GM12878 (cell line): Measurements from ENCODE around the gene PHKA1. TPM values are rescaled to one million over a fixed set of nuclear protein-coding genes. Genes with fewer than 3 reads are reported as not detected.

Source experiments
- ATAC-seq: fragments of 200-7000 bp; cut with Tn5 transposase; 3 replicates; pipeline ENCODE4 v1.9.1; 2020; ENCODE audit warnings: mild to moderate bottlenecking, moderate library complexity
- BruUV-seq: library from RNA; stranded (reverse); fragments of 400-500 nt; replicated peaks from 2 replicates; lab custom pipeline; 2021; lab: Mats Ljungman, UMichigan
- CTCF ChIA-PET: fragments of 300-600 bp; sonication (Branson Sonifier 250); formaldehyde crosslinking; extraction: SDS; loops from one replicate; lab custom pipeline; 2021; ENCODE audit warnings: inconsistent platforms; lab: Yijun Ruan, JAX
- POLR2A ChIA-PET: fragments of 350-600 bp; formaldehyde crosslinking; extraction: SDS; loops from one replicate; lab custom pipeline; 2021; ENCODE audit warnings: inconsistent platforms; lab: Charles Lee
- RAD21 ChIA-PET: fragments of 300-600 bp; sonication (Branson Sonifier 250); formaldehyde crosslinking; loops from one replicate; lab custom pipeline; 2023; ENCODE audit warnings: antibody characterized with exemption; ENCODE audit not compliant: unreplicated experiment; lab: Charles Lee
- SMC1A ChIA-PET: fragments of 300-600 bp; sonication (Branson Sonifier 250); formaldehyde crosslinking; loops from one replicate; lab custom pipeline; 2023; ENCODE audit not compliant: unreplicated experiment, uncharacterized antibody; lab: Charles Lee
- DNase-seq: peaks from one replicate; pipeline ENCODE4 v3.0.0-alpha.2; 2011; ENCODE audit warnings: low read depth, low spot score
- FAIRE-seq: peaks from 3 replicates; lab custom pipeline; 2011; peaks lifted over from hg19 to GRCh38; lab: Jason Lieb, UNC
- H2AFZ ChIP-seq: 2 replicates; pipeline ENCODE4 v1.6.0; 2011; ENCODE audit warnings: low read depth, low read length, control low read depth; ENCODE audit not compliant: control insufficient read depth
- H3K27ac ChIP-seq: 2 replicates; pipeline ENCODE4 v1.5.1; 2011; ENCODE audit warnings: control low read depth; ENCODE audit not compliant: control insufficient read depth, insufficient read depth
- H3K27me3 ChIP-seq, 2 experiments: replicated peaks in 1 of 2; 2 replicates each; pipeline versions ENCODE4 v1.6.0 to v1.6.1; 2011; ENCODE audit warnings: low read length in 1 of 2; ENCODE audit not compliant: control insufficient read depth in 2 of 2, insufficient read depth in 2 of 2
- H3K36me3 ChIP-seq, 2 experiments: 2 replicates each; pipeline ENCODE4 v1.5.1; 2011; ENCODE audit warnings: low read length in 1 of 2; ENCODE audit not compliant: control insufficient read depth in 2 of 2, insufficient read depth in 2 of 2
- H3K4me1 ChIP-seq: 2 replicates; pipeline ENCODE4 v1.6.1; 2011; ENCODE audit warnings: mild to moderate bottlenecking, low read length, moderate library complexity, mixed read lengths; ENCODE audit not compliant: control insufficient read depth, insufficient read depth
- H3K4me2 ChIP-seq: 2 replicates; pipeline ENCODE4 v1.6.0; 2011; ENCODE audit warnings: control low read depth; ENCODE audit not compliant: control insufficient read depth, insufficient read depth
- H3K4me3 ChIP-seq: fragments of 200-600 bp; sonication (generic); 2 replicates; pipeline ENCODE4 v1.5.1; 2016
- H3K79me2 ChIP-seq: 2 replicates; pipeline ENCODE4 v1.6.0; 2011; ENCODE audit warnings: low read length; ENCODE audit not compliant: control insufficient read depth, insufficient read depth
- H3K9ac ChIP-seq: 2 replicates; pipeline ENCODE4 v1.8.0; 2011; ENCODE audit warnings: low read length, control low read depth, mixed read lengths; ENCODE audit not compliant: control insufficient read depth, insufficient read depth
- H3K9me3 ChIP-seq: replicated peaks from 3 replicates; pipeline ENCODE4 v1.5.1; 2011; ENCODE audit warnings: mild to moderate bottlenecking, low read length; ENCODE audit not compliant: control insufficient read depth, insufficient read depth
- H4K20me1 ChIP-seq: 2 replicates; pipeline ENCODE4 v1.6.0; 2011; ENCODE audit not compliant: control insufficient read depth, insufficient read depth
- ATF7 ChIP-seq: fragments of 450-650 bp; IDR thresholded peaks from 2 replicates; pipeline ENCODE4 v1.6.1; 2016; ENCODE audit warnings: low read depth, mild to moderate bottlenecking
- CTCF ChIP-seq, 3 experiments: IDR thresholded peaks in 2 of 3; conservative IDR thresholded peaks in 1 of 3; 2 replicates each; pipeline ENCODE4 v1.5.1; 2011; ENCODE audit warnings: low read depth in 3 of 3, low read length in 3 of 3, mild to moderate bottlenecking in 3 of 3, control low read depth in 2 of 3, moderate library complexity in 2 of 3, inconsistent platforms in 1 of 3, mixed read lengths in 1 of 3; ENCODE audit not compliant: control insufficient read depth in 2 of 3, insufficient read depth in 1 of 3; ENCODE audit errors: extremely low read depth in 1 of 3
- CUX1 ChIP-seq: IDR thresholded peaks from 2 replicates; pipeline ENCODE4 v1.6.1; 2012; ENCODE audit warnings: improper control_type of control experiment, low read depth, low read length; ENCODE audit not compliant: insufficient replicate concordance
- MTA3 ChIP-seq: IDR thresholded peaks from 2 replicates; pipeline ENCODE4 v1.6.1; 2012; ENCODE audit warnings: low read length, inconsistent platforms, borderline replicate concordance
- NR2F1 ChIP-seq: fragments of 450-650 bp; conservative IDR thresholded peaks from 2 replicates; pipeline ENCODE4 v1.6.1; 2017; ENCODE audit warnings: mild to moderate bottlenecking
- SMAD1 ChIP-seq: fragments of 450-650 bp; IDR thresholded peaks from 2 replicates; pipeline ENCODE4 v1.6.1; 2018; ENCODE audit warnings: mild to moderate bottlenecking, low read depth; ENCODE audit not compliant: partially characterized antibody
- in situ Hi-C: fragments of 300-500 bp; cut with MboI; formaldehyde crosslinking; loops from 9 replicates; pipeline ENCODE4 v1.14.3; 2018; ENCODE audit warnings: mixed read lengths
- intact Hi-C: fragments of 100-400 bp; cut with micrococcal nuclease; formaldehyde crosslinking; loops from one replicate; pipeline ENCODE4 v1.14.2; 2022; ENCODE audit not compliant: unreplicated experiment
- polyA plus RNA-seq, 11 experiments: library from polyadenylated mRNA; depleted of rRNA in 4 of 11; unstranded in 6 of 11; stranded (reverse) in 5 of 11; fragments of >200 nt; fragmentation: Nextera tagmentation in 4 of 11; fragmentation: Illumina TruSeq in 1 of 11; extraction: Ambion mirVana in 4 of 11; extraction: Trizol in 1 of 11; gene quantifications; 1 replicate in 1 of 11; 2 replicates in 10 of 11; pipeline versions ENCODE4 v1.2.1 to v1.2.3, GENCODE V29; 2011 to 2016; ENCODE audit warnings: inconsistent platforms in 2 of 11, missing spikeins in 2 of 11, low read depth in 1 of 11
- total RNA-seq, 4 experiments: library from RNA; depleted of rRNA in 3 of 4; stranded (reverse); fragments of >200 nt in 3 of 4; fragmentation: Illumina TruSeq in 1 of 4; extraction: Trizol in 1 of 4; gene quantifications; 2 replicates each; pipeline versions ENCODE4 v1.2.1 to v1.2.3, GENCODE V29; 2013 to 2021
- TF ChIP-seq, protein P1 (sequence below): fragments of 450-650 bp; IDR thresholded peaks from 2 replicates; pipeline ENCODE4 v1.6.1; 2016; ENCODE audit warnings: mild to moderate bottlenecking, moderate library complexity, borderline replicate concordance
- TF ChIP-seq, protein P2 (sequence below): fragments of 450-650 bp; formaldehyde crosslinking; IDR thresholded peaks from 2 replicates; pipeline ENCODE4 v1.4.0; 2022; ENCODE audit warnings: mild to moderate bottlenecking, moderate library complexity

Gene PHKA1
- total and polyA plus RNA-seq, 10 of the 15 experiments (the other 5 are each of a cell fraction or from before 2014, with no cell fraction given): under 0.01 to 0.15 (median 0.05) TPM; not detected in 4

DNA sequence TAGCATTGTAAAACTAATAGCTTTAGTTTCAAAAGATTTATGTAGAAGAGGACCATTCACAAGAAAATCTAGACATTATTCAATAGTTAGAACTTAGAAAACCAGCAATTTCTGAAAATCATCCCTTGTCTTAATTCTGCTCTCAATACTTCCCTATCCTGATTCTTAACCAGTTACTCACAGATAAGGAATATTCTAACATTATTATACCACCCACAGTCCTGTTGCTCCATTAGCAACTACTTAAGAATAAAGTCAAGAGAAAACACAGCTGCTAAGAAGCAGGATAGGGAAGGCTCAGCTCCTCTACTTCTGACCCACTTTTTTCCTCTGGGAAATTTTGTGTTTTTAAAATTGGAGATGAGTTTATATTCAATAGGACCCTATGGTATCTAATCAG lies 47.7 kb downstream of the PHKA1 start:
- RAD21 ChIA-PET: no interaction called here
- FAIRE-seq (no peak), DNase-seq (no peak), ATAC-seq (no peak)
- no peaks in the 10 kb centered on the region for H3K4me1 ChIP-seq
- POLR2A ChIA-PET: no interaction called here
- no peaks in the 10 kb centered on the region for H3K9me3 ChIP-seq
- no peak overlapping the region for H3K9ac ChIP-seq
- H3K27me3 ChIP-seq: no peaks in the 10 kb centered on the region
- no peak overlapping the region for H2AFZ ChIP-seq
- no peaks in the 10 kb centered on the region for H3K36me3 ChIP-seq
- no TSS peak for BruUV-seq
- no peak overlapping the region for H3K27ac ChIP-seq
- SMC1A ChIA-PET: interaction anchor here (1.0 kb wide), 1 partner anchor 13 kb away, joined by 3 read pairs; no protein-coding TSS in a partner anchor
- H3K4me3 ChIP-seq: no peak overlapping the region
- CTCF ChIA-PET: no interaction called here
- intact Hi-C loops: no loop called here
- in situ Hi-C loops: no loop called here
- H3K4me2 ChIP-seq: no peak overlapping the region
- H4K20me1 ChIP-seq: no peaks in the 10 kb centered on the region
- H3K79me2 ChIP-seq: no peaks in the 10 kb centered on the region
- TF ChIP-seq, protein P1, sequence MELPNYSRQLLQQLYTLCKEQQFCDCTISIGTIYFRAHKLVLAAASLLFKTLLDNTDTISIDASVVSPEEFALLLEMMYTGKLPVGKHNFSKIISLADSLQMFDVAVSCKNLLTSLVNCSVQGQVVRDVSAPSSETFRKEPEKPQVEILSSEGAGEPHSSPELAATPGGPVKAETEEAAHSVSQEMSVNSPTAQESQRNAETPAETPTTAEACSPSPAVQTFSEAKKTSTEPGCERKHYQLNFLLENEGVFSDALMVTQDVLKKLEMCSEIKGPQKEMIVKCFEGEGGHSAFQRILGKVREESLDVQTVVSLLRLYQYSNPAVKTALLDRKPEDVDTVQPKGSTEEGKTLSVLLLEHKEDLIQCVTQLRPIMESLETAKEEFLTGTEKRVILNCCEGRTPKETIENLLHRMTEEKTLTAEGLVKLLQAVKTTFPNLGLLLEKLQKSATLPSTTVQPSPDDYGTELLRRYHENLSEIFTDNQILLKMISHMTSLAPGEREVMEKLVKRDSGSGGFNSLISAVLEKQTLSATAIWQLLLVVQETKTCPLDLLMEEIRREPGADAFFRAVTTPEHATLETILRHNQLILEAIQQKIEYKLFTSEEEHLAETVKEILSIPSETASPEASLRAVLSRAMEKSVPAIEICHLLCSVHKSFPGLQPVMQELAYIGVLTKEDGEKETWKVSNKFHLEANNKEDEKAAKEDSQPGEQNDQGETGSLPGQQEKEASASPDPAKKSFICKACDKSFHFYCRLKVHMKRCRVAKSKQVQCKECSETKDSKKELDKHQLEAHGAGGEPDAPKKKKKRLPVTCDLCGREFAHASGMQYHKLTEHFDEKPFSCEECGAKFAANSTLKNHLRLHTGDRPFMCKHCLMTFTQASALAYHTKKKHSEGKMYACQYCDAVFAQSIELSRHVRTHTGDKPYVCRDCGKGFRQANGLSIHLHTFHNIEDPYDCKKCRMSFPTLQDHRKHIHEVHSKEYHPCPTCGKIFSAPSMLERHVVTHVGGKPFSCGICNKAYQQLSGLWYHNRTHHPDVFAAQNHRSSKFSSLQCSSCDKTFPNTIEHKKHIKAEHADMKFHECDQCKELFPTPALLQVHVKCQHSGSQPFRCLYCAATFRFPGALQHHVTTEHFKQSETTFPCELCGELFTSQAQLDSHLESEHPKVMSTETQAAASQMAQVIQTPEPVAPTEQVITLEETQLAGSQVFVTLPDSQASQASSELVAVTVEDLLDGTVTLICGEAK: no peak
- TF ChIP-seq SMAD1: no peak
- TF ChIP-seq CTCF (IDR thresholded peaks at IDR 0.05 in 2 of 3, conservative IDR thresholded peaks at IDR 0.05 in 1 of 3; ENCODE audit: control insufficient read depth in 2 of 3, extremely low read depth in 1 of 3, insufficient read depth in 1 of 3, low read depth in 3 of 3, low read length in 3 of 3): no peak
- no peak for TF ChIP-seq CUX1
- no peak for TF ChIP-seq ATF7
- TF ChIP-seq, protein P2, sequence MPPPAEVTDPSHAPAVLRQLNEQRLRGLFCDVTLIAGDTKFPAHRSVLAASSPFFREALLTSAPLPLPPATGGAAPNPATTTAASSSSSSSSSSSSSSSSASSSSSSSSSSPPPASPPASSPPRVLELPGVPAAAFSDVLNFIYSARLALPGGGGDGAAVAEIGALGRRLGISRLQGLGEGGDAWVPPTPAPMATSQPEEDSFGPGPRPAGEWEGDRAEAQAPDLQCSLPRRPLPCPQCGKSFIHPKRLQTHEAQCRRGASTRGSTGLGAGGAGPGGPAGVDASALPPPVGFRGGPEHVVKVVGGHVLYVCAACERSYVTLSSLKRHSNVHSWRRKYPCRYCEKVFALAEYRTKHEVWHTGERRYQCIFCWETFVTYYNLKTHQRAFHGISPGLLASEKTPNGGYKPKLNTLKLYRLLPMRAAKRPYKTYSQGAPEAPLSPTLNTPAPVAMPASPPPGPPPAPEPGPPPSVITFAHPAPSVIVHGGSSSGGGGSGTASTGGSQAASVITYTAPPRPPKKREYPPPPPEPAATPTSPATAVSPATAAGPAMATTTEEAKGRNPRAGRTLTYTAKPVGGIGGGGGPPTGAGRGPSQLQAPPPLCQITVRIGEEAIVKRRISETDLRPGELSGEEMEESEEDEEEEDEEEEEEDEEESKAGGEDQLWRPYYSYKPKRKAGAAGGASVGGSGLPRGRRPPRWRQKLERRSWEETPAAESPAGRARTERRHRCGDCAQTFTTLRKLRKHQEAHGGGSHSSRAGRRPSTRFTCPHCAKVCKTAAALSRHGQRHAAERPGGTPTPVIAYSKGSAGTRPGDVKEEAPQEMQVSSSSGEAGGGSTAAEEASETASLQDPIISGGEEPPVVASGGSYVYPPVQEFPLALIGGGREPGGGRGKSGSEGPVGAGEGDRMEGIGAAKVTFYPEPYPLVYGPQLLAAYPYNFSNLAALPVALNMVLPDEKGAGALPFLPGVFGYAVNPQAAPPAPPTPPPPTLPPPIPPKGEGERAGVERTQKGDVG (CRISPR knock-in tag): no peak
- no peak for TF ChIP-seq NR2F1
- no peak for TF ChIP-seq MTA3
